Right cardiac atrium (tissue), 5 donors: ENCODE data around the gene TFF2. TPM values are rescaled to one million over a fixed set of nuclear protein-coding genes. Genes with fewer than 3 reads are reported as not detected.
A peak's percentile ranks its signal among the peaks of the same experiment; 100 is the strongest.

Experiments
- ATAC-seq, 2 donors: fragments of 200-7000 bp; cut with Tn5 transposase; one replicate each; pipeline versions ENCODE4 v1.8.0 to v1.9.1; 2020; ENCODE audit warnings: moderate library complexity in 2 of 2, mild to moderate bottlenecking in 1 of 2
- DNase-seq, 3 donors: peaks; one replicate each; pipeline ENCODE4 v3.0.0-alpha.2; 2020
- H3K27ac ChIP-seq: one replicate; pipeline ENCODE4 v1.5.1; 2013; ENCODE audit warnings: mild to moderate bottlenecking, low read length, control low read depth, moderate library complexity
- H3K27me3 ChIP-seq: one replicate; pipeline ENCODE4 v1.6.1; 2013; ENCODE audit not compliant: control insufficient read depth, insufficient read depth
- H3K4me1 ChIP-seq: one replicate; pipeline ENCODE4 v1.6.1; 2013; ENCODE audit warnings: low read length; ENCODE audit not compliant: control insufficient read depth, insufficient read depth
- H3K4me3 ChIP-seq: one replicate; pipeline ENCODE4 v1.5.1; 2013; ENCODE audit warnings: low read length, control low read depth
- H3K9me3 ChIP-seq: one replicate; pipeline ENCODE4 v1.6.1; 2013; ENCODE audit warnings: low read length; ENCODE audit not compliant: control insufficient read depth
- WGBS: extraction: QIAGEN DNeasy Blood & Tissue Kit; methylation state at CpG from one replicate; pipeline ENCODE4 v1.1.7; 2013; 5-methylcytosine and 5-hydroxymethylcytosine counted together
- intact Hi-C, 4 donors: fragments of 100-400 bp; cut with DNase I; formaldehyde crosslinking; loops; one replicate each; pipeline versions ENCODE4 v1.11.0 to v1.14.0; 2022 to 2023
- long read RNA-seq, 4 donors: library from polyadenylated mRNA; unstranded; transcript quantifications; one replicate each; pipeline ENCODE4 v2.0.0, GENCODE V29; 2020 to 2021
- polyA plus RNA-seq: library from polyadenylated mRNA; stranded (reverse); fragments of 200-250 nt; gene quantifications from one replicate; pipeline ENCODE4 v1.2.3, GENCODE V29; 2013
- total RNA-seq, 4 donors: library from RNA; stranded (reverse); fragmentation: NEBNext Ultra II Directional; extraction: Animal tissue kit (Norgen Biotek cat#: 25700); gene quantifications; one replicate each; pipeline ENCODE4 v1.2.1, GENCODE V29; 2021
- donor health status: healthy with polysubstance abuse.
- donor health status: DM: no; HTN: yes; CAD: no.
- donor health status: DM: no; HTN: no; CAD: no.
- donor health status: DM: no; HTN: yes; CAD: no; lungs with severe emphysema.
- donor health status: DM: yes; HTN: yes; CAD: no.

Gene TFF2, protein sequence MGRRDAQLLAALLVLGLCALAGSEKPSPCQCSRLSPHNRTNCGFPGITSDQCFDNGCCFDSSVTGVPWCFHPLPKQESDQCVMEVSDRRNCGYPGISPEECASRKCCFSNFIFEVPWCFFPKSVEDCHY
- total RNA-seq: not detected
- not detected for polyA plus RNA-seq
- long read RNA-seq, donor 1: 0 reads
- long read RNA-seq, donor 2: 0 reads
- long read RNA-seq, donor 3: 0 reads
- long read RNA-seq, donor 4: 0 reads

- Histone ChIP-seq H3K4me1 (no peaks in the 10 kb centered on the region), H3K4me3 (no peak within 1 kb of the TSS), H3K9me3 (no peaks in the 10 kb centered on the region), H3K27me3 (no peaks in the 10 kb centered on the region), H3K27ac (no peak within 1 kb of the TSS)
- intact Hi-C loops: no loop called here
- ATAC-seq (peak; percentile 40 to 44), DNase-seq (no peak)
- WGBS: 63% methylated on average over 13 of the region's 13 CpGs
Observed at GRCh38 chr21:42350927-42351426, at the start of gene TFF2. Gene TFF2 (minus strand): TSS chr21:42350994. CDS start chr21:42350957, 37 bp downstream.

DNA sequence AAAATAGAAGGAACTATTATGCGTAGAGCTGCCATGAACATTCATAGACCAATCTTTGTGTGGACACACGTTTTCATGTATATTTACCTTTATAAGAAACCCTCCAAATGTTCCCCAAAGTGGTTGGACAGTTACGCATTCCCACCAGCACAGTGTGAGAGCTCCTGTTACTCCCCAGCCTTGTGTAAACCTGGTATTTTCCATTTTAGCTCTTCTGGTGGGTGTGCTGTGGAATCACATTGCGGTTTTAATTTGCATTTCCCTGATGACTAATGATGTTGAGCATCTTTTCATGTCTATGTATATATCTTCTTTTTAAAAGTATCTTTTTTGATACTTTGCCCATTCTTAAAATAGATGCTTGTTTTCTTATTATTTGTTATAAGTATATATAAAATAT, 49.7 kb upstream of the TFF2 start:
- intact Hi-C loops: no loop called here
- Histone ChIP-seq H3K27ac (no peak overlapping the region), H3K4me3 (no peak overlapping the region), H3K27me3 (no peaks in the 10 kb centered on the region), H3K4me1 (no peaks in the 10 kb centered on the region), H3K9me3 (no peaks in the 10 kb centered on the region)
- DNase-seq: no peak
- ATAC-seq: no peak
- WGBS: 77% methylated on average over 4 of the region's 4 CpGs

GRCh38 chr21:42398436-42399028, 47.7 kb upstream of the TFF2 start:
- intact Hi-C loops: no loop called here
- DNase-seq (no peak), ATAC-seq (no peak)

DNA sequence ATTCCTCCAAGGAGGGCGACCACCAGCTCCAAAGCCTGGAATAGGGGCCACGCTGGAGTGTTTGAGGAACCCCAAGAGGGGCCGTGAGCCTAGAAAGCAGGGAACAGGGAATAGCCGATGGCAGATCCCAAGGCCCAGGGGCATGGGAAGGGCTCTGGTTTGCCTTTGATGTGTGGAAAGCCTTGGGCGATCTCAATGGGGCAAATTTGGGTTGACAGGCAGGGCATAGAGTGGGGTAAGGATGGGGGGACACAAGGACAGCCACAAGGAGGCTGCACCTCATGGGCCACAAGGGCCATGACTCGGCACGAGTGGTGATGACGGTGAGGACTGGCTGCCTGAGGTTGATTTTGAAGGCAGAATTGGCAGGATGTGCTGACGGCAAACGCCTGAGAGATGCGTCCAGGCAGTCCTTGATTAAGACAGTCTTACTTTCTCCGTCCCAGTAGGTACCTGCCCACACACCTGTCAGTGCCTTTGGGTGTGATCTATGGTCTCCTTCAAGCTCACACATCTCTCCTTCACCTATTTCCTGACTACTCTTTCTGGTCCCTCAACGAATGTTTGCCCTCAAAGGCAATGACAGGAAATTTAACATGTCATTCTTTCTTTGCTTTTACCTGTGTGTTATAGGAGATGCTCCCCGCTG, 47.1 kb upstream of the TFF2 start:
- DNase-seq (no peak), ATAC-seq (no peak)
- intact Hi-C loops: no loop called here
- 85% methylated on average over 14 of the region's 14 CpGs for WGBS
- no peak overlapping the region for H3K27ac ChIP-seq
- H3K4me3 ChIP-seq: no peak overlapping the region
- H3K4me1 ChIP-seq: no peaks in the 10 kb centered on the region
- no peaks in the 10 kb centered on the region for H3K9me3 ChIP-seq
- H3K27me3 ChIP-seq: no peaks in the 10 kb centered on the region

More at GRCh38 chr21:42398436-42399028, 47.7 kb upstream of the TFF2 start:
- Histone ChIP-seq H3K4me3 (no peak overlapping the region), H3K4me1 (no peaks in the 10 kb centered on the region), H3K27me3 (no peaks in the 10 kb centered on the region), H3K9me3 (no peaks in the 10 kb centered on the region), H3K27ac (no peak overlapping the region)
- 72% methylated on average over 12 of the region's 12 CpGs for WGBS

DNA sequence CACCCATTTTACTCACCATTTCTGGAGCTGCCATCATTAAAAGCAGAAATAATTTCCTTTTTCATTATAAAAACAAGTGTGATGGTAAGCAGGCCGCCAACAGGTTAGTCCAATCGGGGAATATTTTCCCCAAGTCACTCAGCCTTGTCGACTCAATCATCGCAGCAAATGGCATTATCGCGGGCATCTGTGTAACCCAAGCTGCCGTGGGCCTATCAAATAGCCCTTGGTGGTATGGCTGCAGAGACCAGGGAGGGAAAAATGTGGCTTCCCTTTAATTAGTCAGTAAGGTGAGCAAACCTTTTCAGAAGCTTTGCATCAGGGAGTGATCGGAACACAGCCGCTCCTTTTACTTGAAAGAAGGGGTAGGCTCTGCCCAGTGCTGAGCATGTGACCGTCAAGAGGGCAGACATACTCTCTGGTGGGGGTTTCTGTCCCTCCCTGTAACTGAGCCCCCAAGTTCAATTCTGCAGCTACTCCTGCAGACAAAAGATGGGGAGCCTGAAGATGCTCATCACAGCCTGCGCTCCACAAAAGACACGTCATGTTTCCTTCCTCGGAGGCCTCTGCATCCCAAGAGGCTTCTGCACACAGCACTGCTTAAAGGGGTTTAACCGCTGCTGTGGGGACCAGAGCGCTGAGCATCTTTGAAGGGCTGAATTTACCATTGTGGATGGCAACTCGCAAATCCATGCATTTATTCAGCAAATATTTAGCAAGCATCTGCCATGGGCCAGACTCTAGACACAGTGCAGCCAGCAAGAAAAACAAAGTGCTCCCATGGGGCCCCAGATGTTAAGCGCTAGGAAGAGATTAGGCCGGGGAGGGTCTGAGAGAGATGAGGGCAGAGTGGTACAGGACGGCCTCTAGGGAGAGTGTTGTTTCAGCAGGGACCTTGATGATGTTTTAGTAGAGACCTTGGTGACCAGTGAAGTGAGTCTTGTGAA, 46.3 kb upstream of the TFF2 start:
- Histone ChIP-seq H3K4me3 (no peak overlapping the region), H3K4me1 (no peaks in the 10 kb centered on the region), H3K9me3 (no peaks in the 10 kb centered on the region), H3K27ac (no peak overlapping the region), H3K27me3 (no peaks in the 10 kb centered on the region)
- intact Hi-C loops: no loop called here
- WGBS: 81% methylated on average over 19 of the region's 19 CpGs
- no peak for DNase-seq
- ATAC-seq: no peak

GRCh38 chr21:42395905-42396651, 45.3 kb upstream of the TFF2 start, which contains the start of gene TMPRSS3:
Gene TMPRSS3 (minus strand): TSS chr21:42396052. CDS start chr21:42395417, 635 bp downstream.
- no peak for ATAC-seq
- no peak for DNase-seq
- H3K27ac ChIP-seq: no peak within 1 kb of the TSS

GRCh38 chr21:42395302-42395701, 44.5 kb upstream of the TFF2 start:
- 94% methylated on average over 11 of the region's 11 CpGs for WGBS
- intact Hi-C loops: no loop called here

More at GRCh38 chr21:42395905-42396651, 45.3 kb upstream of the TFF2 start, which contains the start of gene TMPRSS3:
- intact Hi-C loops: no loop called here
- Histone ChIP-seq H3K4me3 (no peak within 1 kb of the TSS), H3K27me3 (no peaks in the 10 kb centered on the region), H3K9me3 (no peaks in the 10 kb centered on the region), H3K4me1 (no peaks in the 10 kb centered on the region)
- WGBS: 86% methylated on average over 17 of the region's 17 CpGs

GRCh38 chr21:42393443-42393950, 42.7 kb upstream of the TFF2 start:
- Histone ChIP-seq H3K4me1 (no peaks in the 10 kb centered on the region), H3K9me3 (no peaks in the 10 kb centered on the region), H3K27me3 (no peaks in the 10 kb centered on the region), H3K4me3 (no peak overlapping the region), H3K27ac (no peak overlapping the region)
- intact Hi-C loops: no loop called here
- 74% methylated on average over 8 of the region's 8 CpGs for WGBS
- no peak for DNase-seq
- ATAC-seq: no peak

More at GRCh38 chr21:42395302-42395701, 44.5 kb upstream of the TFF2 start:
- Histone ChIP-seq H3K27me3 (no peaks in the 10 kb centered on the region), H3K4me3 (no peak overlapping the region), H3K27ac (no peak overlapping the region), H3K9me3 (no peaks in the 10 kb centered on the region), H3K4me1 (no peaks in the 10 kb centered on the region)
- DNase-seq (no peak), ATAC-seq (no peak)

DNA sequence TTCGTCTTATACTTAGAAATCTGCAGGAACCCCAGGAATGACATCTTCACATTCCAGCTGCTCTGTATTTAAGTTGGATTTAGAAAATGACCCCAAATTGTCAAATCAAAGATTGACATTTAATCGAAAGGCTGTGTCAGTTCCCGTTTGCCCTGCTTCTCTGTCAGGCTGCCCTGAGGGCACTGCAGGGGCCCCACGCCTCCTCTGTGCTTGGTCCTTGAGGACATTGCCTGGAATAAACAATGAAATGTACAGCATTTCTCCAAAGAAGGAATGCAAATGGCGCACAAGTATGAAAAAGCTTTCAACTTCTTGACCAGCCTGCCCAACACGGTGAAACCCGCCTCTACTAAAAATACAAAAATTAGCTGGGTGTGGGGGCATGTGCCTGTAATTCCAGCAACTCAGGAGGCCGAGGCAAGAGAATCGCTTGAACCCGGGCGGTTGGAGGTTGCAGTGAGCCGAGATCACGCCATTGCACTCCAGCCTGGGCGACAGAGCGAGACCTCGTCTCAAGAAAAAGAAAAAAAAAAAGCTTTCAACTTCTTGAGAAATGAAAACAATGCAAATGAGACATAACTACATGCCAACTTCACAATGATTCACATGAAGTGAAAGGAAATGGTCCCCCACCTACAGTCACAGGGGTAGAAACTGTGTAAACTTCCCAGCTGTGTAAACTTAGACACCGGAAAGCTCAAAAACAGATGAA, 42.1 kb upstream of the TFF2 start:
- Histone ChIP-seq H3K27me3 (no peaks in the 10 kb centered on the region), H3K4me1 (no peaks in the 10 kb centered on the region), H3K9me3 (no peaks in the 10 kb centered on the region), H3K4me3 (no peak overlapping the region), H3K27ac (no peak overlapping the region)
- WGBS: 78% methylated on average over 17 of the region's 17 CpGs
- no peak for ATAC-seq
- DNase-seq: no peak
- intact Hi-C loops: no loop called here
